ENCODE results near the gene MARCO.

Gene MARCO

DNA sequence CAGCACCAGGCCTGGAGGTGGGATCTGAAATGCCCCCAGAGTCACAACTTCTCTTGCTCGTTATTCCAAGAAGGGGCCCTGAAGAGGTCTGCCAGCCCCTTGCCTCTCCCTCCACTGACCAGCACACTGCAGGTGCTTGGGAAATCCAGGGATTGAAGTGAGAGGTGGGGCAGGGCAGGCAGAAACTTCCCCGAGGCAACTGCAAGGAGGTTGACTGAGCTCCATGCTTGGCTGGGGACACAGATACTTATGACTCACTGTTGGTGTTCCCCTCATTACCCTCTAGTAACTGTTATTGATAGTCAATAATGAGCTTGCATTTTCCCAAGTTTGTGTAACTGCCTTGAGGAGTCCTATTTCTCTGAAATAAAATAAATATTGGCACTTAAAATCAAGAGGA is 47.5 kb downstream of the MARCO start:
- no peaks in the 10 kb centered on the region for H4K20me1 ChIP-seq (ENCODE audit: insufficient read depth, low read length)
- H3K4me3 ChIP-seq (ENCODE audit: low read depth, low read length, poor library complexity, severe bottlenecking), result no peak overlapping the region
- no peaks in the 10 kb centered on the region for H3K27me3 ChIP-seq (ENCODE audit: insufficient read depth, low read length)
- H3K9me3 ChIP-seq (ENCODE audit: low read length), result no peaks in the 10 kb centered on the region
- H3K9me2 ChIP-seq (ENCODE audit: low read depth, low read length), result no peaks in the 10 kb centered on the region
- TF ChIP-seq EZH2 (IDR thresholded peaks at IDR 0.05; ENCODE audit: borderline replicate concordance, low read length), result no peak
- TF ChIP-seq, protein P1, sequence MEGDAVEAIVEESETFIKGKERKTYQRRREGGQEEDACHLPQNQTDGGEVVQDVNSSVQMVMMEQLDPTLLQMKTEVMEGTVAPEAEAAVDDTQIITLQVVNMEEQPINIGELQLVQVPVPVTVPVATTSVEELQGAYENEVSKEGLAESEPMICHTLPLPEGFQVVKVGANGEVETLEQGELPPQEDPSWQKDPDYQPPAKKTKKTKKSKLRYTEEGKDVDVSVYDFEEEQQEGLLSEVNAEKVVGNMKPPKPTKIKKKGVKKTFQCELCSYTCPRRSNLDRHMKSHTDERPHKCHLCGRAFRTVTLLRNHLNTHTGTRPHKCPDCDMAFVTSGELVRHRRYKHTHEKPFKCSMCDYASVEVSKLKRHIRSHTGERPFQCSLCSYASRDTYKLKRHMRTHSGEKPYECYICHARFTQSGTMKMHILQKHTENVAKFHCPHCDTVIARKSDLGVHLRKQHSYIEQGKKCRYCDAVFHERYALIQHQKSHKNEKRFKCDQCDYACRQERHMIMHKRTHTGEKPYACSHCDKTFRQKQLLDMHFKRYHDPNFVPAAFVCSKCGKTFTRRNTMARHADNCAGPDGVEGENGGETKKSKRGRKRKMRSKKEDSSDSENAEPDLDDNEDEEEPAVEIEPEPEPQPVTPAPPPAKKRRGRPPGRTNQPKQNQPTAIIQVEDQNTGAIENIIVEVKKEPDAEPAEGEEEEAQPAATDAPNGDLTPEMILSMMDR (IDR thresholded peaks at IDR 0.05; ENCODE audit: low read length), result no peak
- H2AFZ ChIP-seq (ENCODE audit: low read length), result no peak overlapping the region
- no peaks in the 10 kb centered on the region for H3K79me2 ChIP-seq (ENCODE audit: insufficient read depth, low read length)
- H3K9ac ChIP-seq (ENCODE audit: low read length), result no peak overlapping the region
- H3K36me3 ChIP-seq (ENCODE audit: insufficient read depth, low read length), result no peaks in the 10 kb centered on the region
- H3K4me2 ChIP-seq (ENCODE audit: low read length), result no peak overlapping the region
- no peak overlapping the region for H3K27ac ChIP-seq (ENCODE audit: low read depth, low read length, poor library complexity, severe bottlenecking)
- no peaks in the 10 kb centered on the region for H3F3A ChIP-seq (ENCODE audit: insufficient read depth, low read length)
- no peaks in the 10 kb centered on the region for H3K4me1 ChIP-seq (ENCODE audit: insufficient read depth, low read length, severe bottlenecking)

DNA sequence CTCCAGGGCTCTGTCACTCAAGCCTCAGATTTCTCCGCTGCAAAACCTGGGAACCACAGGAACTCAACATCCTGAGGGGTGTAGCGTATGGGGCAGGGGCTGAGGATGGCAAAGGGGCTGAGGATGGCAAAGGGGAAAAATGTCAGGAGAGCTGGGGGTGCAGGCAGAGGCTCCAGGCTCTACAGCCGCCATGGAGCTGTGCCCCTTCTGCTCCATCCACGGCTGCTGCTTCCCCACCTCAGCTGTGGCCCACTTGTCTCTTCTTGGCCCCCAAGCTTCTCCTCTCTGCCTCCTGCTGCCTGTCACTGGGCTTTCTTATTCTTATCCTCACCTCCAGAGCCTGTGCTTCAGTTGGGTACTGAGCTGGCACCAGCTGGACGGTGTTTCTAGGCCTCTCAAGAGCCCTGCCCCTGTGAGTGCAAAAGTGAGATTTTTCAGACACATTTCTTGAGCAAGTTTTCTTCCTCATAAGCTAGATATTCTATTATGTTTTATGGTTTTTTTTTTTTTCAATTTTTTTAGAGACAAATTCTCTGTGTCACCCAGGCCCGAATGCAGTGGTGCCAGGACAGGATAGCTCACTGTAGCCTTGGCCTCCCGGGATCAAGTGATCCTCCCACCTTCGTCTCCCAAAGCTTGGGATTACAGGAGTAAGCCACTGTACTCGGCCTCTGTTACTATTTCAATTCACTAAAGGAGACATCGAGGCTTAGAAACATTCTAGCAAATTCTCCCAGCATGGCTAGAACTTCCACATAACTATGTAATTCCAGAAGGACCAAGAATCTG is 49.0 kb downstream of the MARCO start:
- no peaks in the 10 kb centered on the region for H3K36me3 ChIP-seq (ENCODE audit: insufficient read depth, low read length)
- H3K4me2 ChIP-seq (ENCODE audit: low read length), result no peak overlapping the region
- no peaks in the 10 kb centered on the region for H3K9me3 ChIP-seq (ENCODE audit: low read length)
- no peaks in the 10 kb centered on the region for H3K4me1 ChIP-seq (ENCODE audit: insufficient read depth, low read length, severe bottlenecking)
- H3K79me2 ChIP-seq (ENCODE audit: insufficient read depth, low read length), result no peaks in the 10 kb centered on the region
- no peak overlapping the region for H3K9ac ChIP-seq (ENCODE audit: low read length)
- no peaks in the 10 kb centered on the region for H3K27me3 ChIP-seq (ENCODE audit: insufficient read depth, low read length)
- H3K4me3 ChIP-seq (ENCODE audit: low read depth, low read length, poor library complexity, severe bottlenecking), result no peak overlapping the region
- TF ChIP-seq EZH2 (IDR thresholded peaks at IDR 0.05; ENCODE audit: borderline replicate concordance, low read length), result no peak
- TF ChIP-seq, protein P1 (IDR thresholded peaks at IDR 0.05; ENCODE audit: low read length), result no peak
- no peaks in the 10 kb centered on the region for H4K20me1 ChIP-seq (ENCODE audit: insufficient read depth, low read length)
- no peak overlapping the region for H3K27ac ChIP-seq (ENCODE audit: low read depth, low read length, poor library complexity, severe bottlenecking)
- H3K9me2 ChIP-seq (ENCODE audit: low read depth, low read length), result no peaks in the 10 kb centered on the region
- no peaks in the 10 kb centered on the region for H3F3A ChIP-seq (ENCODE audit: insufficient read depth, low read length)
- no peak overlapping the region for H2AFZ ChIP-seq (ENCODE audit: low read length)

DNA sequence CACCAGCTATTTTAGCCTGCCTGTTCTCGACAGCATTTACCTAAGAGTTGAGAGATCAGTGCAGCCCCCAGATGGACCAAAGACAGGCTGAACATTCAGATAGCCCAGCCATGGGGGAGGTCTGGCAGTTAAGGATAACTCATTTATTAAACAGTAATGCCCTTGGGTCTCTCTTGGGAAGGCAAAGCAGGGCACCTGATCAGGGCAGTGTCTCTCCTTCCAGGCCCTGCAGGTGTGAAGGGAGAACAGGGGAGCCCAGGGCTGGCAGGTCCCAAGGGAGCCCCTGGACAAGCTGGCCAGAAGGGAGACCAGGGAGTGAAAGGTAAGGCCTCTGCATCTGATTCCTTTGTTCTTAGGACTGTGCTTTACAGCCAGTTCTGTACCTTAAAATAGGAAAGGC is 49.6 kb downstream of the MARCO start:
- Histone ChIP-seq H3K27me3 (ENCODE audit: insufficient read depth, low read length) (no peaks in the 10 kb centered on the region), H3K4me2 (ENCODE audit: low read length) (no peak overlapping the region), H3F3A (ENCODE audit: insufficient read depth, low read length) (no peaks in the 10 kb centered on the region), H3K27ac (ENCODE audit: low read depth, low read length, poor library complexity, severe bottlenecking) (no peak overlapping the region), H3K79me2 (ENCODE audit: insufficient read depth, low read length) (no peaks in the 10 kb centered on the region), H3K9me2 (ENCODE audit: low read depth, low read length) (no peaks in the 10 kb centered on the region), H3K9ac (ENCODE audit: low read length) (no peak overlapping the region), H2AFZ (ENCODE audit: low read length) (no peak overlapping the region), H3K9me3 (ENCODE audit: low read length) (no peaks in the 10 kb centered on the region), H3K4me1 (ENCODE audit: insufficient read depth, low read length, severe bottlenecking) (no peaks in the 10 kb centered on the region), H4K20me1 (ENCODE audit: insufficient read depth, low read length) (no peaks in the 10 kb centered on the region), H3K36me3 (ENCODE audit: insufficient read depth, low read length) (no peaks in the 10 kb centered on the region), H3K4me3 (ENCODE audit: low read depth, low read length, poor library complexity, severe bottlenecking) (no peak overlapping the region)
- TF ChIP-seq, protein P1 (IDR thresholded peaks at IDR 0.05; ENCODE audit: low read length), result no peak
- TF ChIP-seq EZH2 (IDR thresholded peaks at IDR 0.05; ENCODE audit: borderline replicate concordance, low read length), result no peak

Data from OCI-LY1 (cell line).